H54 (cell line): ENCODE results near the gene RIPOR3.
"Not testable (repeated sequence)": the region's sequence is repeated elsewhere in the genome, so short reads cannot be mapped to it uniquely, and the experiment has no call there.

ENCODE experiments used
- DNase-seq: peaks from one replicate; pipeline ENCODE4 v3.0.0; 2011; ENCODE audit warnings: low spot score, mixed read lengths; ENCODE audit not compliant: insufficient read length
- FAIRE-seq: peaks from 3 replicates; lab custom pipeline; 2011; peaks lifted over from hg19 to GRCh38; lab: Jason Lieb, UNC
- POLR2A ChIP-seq: IDR thresholded peaks from 2 replicates; pipeline ENCODE4 v1.6.1; 2011; ENCODE audit warnings: low read depth, mild to moderate bottlenecking, low read length

RIPOR3 gene

GRCh38 chr20:50605136-50605535 lies 86.2 kb downstream of the RIPOR3 start:
- FAIRE-seq (no peak), DNase-seq (no peak)
- no peak for TF ChIP-seq POLR2A

DNA sequence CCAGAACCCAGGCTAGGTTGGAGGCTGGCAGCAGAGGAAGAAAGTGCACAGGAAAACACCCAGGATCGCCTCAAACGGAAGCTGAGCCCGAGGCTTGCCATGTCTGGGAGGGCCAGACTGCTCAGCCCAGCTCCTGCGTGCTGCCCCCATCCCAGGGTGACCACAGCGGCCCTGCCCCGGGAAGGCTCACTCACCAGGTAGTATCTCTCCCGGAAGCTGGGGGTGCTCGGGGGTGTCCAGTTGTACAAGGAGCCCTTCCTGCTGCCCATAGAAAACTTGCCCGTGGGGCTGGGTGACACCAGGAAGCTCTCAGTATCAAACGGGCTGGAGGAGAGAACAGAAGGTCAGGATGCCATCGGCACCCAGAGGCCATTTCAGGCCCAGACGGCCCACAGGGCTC lies 86.9 kb downstream of the RIPOR3 start:
- no peak for TF ChIP-seq POLR2A
- DNase-seq (no peak), FAIRE-seq (no peak)

DNA sequence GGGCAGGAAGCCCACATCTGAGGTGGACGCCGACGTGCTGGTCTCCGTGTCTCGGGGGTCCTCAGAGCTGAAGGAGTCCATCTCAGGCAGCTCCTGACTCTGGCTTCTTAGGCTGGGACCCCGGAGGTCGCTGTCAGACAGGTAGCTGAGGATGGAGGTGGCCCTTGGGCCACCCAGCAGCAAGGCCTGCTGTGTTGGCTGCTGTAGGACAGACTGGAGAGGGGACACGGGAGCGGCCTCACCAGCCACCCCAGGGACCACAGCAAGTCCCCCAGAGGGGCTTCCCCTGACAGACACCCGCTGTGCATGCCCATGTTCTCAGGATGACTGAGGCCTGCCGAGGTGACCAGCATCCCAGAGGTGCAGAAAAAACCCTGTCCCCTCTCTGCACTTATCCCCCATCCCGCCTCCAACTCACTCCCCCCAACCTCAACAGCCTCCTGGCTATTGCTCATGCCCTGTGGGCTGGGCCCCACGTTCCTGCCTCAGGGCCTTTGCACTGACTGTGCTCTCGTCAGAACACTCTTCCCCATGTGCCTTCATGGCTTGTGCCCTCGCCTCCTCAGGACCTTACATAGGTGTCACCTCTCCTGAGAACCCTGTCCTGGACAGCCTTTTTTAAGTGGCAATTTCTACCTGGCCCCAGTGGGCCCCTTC lies 88.8 kb downstream of the RIPOR3 start:
- no peak for TF ChIP-seq POLR2A
- no peak for DNase-seq
- FAIRE-seq: no peak

DNA sequence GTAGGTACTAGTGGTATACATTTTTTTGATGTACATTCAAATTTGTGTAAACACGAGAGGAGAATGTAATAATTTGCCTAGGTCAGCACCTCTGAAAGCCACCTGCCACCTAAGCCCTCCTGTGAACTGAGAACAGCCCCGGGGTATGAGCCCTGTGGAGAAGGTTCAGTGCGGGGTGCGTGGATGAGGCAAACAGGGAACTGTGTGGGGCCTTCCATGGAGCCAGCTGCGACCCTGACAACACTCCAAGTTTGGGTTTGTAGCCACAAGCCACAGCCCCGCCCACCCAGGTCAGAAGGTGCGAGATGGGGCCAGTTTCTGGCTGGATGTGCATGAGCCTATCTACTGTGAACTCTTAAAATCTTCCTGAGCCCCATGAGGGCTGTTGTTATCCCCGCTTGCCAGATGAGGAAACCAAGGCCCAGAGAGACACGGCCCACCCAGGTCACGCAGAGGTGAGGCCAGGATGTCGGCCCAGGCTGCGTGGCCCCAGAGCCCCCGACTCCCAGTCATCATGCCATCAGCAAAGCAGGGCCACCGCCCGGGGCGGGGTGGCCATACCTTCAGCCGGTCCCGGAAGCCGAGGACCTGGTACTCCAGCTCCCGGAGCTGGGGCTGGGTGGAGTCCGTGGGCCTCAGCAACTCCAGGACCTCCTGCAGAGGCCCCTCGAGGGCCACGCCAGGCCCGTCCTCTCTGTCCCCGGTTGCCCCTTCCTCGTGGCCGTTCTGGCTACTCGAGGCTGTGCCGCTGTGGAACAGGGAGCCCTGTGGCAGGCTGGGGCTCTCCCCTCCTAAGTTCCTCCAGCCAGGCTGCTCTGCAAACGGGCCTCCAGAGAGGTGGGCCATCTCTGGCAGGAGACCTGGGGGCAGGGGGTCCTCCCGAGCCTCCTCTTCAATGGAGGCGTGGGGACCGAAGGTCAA lies 89.6 kb downstream of the RIPOR3 start:
- no peak for TF ChIP-seq POLR2A
- FAIRE-seq (no peak), DNase-seq (no peak)

DNA sequence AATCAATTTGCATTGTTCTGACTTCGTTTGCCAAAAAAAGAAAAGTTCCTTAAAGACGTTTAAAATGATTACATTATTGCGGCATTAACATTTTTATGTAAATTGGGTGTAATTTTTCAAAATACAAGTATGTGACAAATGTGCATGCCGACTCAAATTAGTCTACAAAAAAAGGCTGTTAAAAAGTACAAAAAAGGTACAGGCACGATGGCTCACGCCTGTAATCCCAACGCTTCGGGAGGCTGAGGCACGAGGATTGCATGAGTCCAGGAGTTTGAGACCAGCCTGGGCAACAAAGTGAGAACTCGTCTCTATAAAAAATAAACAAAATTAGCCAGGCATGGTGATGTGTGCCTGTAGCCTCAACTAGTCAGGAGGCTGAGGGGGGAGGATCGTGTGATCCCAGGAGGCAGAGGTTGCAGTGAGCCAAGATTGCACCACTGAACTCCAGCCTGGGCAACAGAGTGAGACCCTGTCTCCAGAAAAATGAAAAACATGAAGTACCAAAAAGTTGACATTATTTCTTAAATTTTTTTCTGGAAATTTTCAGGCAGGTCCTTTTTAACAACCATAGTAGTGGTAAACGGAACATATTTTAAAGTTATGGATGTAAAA lies 91.0 kb downstream of the RIPOR3 start:
- no peak for FAIRE-seq
- DNase-seq: no peak
- no peak for TF ChIP-seq POLR2A

DNA sequence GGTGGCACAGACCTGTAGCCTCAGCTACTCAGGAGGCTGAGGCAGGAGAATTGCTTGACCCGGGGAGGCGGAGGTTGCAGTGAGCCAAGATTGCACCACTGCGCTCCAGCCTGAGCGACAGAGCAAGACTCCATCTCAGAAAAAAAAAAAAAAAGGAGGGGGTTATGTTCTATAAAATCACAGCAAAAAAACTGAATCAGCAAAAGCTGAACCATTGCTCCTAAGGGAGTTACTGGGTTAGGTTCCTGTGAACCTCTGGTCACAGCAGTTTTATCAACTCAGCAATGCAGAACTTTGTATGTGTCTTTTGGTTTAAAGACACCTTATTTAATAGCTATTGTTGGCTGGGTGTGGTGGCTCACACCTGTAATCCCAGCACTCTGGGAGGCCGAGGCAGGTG lies 92.6 kb downstream of the RIPOR3 start:
- FAIRE-seq, DNase-seq: not testable (repeated sequence)

DNA sequence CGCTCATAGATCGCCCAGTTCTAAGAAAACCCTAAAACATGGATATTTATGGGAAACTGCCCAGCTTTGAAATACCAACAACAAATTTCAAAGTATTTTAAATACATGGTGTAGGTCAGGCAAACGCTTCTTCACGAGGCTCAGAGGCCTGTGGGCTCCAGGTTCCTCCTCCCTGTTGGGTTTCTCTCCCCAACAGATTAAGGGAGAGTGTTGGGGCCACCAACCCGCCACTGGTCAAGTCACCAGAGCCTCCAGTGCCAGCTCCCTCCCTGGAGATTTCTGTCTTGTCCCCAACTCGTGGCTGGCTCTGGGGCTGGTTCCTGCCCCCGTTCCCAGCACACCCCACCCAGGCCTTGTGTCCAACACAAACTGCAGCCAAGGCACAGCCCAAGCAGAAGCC lies 93.3 kb downstream of the RIPOR3 start:
- TF ChIP-seq POLR2A: no peak
- no peak for DNase-seq
- no peak for FAIRE-seq

DNA sequence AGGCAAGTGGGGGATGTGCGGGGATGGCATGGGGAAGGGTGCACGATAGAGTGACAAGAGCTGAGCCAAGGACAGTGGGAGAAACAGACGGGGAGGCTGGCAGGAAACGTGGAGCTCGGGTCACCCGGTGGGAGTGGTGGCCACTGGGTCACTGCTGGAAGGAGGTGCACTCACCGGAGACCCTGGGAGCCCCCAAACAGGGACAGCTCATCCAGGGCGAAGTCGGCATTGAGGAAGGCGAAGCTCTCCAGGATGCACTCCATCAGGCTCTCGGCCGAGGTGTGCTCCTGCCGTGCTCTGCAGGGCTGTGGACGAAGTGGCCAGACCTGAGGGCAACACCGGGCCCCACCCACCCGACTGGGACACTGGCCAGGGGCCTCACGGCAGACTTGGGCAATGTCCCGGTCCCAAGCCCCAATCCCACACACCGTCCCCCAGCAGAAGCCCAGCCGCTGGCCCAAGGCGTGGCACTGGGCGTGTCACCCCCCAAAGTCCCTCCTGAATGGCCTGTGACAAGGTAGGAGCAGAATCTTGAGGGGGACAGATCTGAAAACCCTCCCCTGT lies 93.9 kb downstream of the RIPOR3 start:
- no peak for TF ChIP-seq POLR2A
- DNase-seq (no peak), FAIRE-seq (no peak)

- DNase-seq (no peak), FAIRE-seq (no peak)
- no peak for TF ChIP-seq POLR2A
These were observed 94.7 kb downstream of the RIPOR3 start for GRCh38 chr20:50596694-50597021.

- DNase-seq (no peak), FAIRE-seq (no peak)
- no peak for TF ChIP-seq POLR2A
These were observed 95.2 kb downstream of the RIPOR3 start for GRCh38 chr20:50595988-50596693.

DNA sequence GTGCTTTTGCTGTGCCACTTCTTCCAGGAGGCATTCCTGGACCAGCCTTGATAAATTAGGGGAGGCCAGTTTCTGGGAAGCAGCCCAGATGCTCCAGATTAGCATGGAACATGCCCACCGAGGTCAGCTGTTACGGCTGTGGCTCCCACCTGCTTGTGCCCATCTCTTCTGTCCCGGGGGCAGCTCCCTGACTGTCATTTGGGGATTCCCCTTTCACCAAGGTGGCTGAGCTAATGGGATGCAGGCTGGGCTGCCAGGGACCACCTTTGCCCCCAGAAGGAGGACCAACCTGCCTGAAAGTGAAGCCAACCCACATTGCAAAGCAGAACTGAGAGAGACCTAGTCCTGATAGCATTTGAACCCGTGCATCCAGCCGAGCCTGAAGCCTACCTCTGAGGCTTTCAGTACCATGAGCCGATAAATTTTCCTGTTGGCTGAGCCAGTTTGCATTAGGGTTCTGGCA lies 95.9 kb downstream of the RIPOR3 start:
- no peak for DNase-seq
- no peak for FAIRE-seq
- no peak for TF ChIP-seq POLR2A

DNA sequence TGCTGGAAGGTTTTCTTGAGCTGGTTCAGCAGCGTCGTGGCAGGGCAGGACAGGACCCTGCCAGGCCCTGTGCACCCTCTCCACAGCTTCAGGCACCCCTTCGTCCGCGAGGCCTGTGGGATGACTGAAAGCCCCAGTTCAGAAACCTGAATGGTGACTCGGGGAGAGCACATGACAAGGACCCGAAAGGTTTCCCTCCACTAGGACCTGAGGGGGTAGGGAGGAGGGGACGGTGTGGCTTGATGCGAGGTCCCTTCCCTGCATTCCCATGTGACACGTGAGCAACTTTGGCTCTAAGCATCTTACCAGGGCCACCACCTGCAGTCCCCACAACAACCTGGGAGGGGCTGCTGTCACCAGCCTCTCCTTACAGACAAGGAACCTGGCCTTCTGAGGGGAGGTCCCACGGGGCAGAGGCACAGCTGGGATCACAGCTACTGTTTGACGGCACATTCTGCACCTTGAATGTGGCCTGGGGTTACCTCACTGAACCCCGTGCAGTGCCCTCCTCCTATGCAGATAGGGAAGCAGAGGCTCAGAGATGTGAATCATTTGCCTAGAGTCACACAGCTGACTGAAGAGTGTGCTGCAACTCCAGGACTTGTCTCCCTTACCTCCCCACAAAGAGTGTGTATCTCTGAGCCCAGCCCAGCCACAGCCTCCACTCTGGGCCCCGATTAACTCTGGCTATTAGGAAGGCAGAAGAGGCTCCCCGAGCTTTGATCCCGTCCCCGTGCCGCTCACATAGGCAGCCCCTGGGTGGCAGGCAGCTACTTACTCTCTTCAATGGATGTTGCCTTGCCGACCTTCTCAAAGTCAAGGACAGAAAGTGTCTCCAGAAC lies 96.5 kb downstream of the RIPOR3 start:
- DNase-seq (no peak), FAIRE-seq (no peak)
- TF ChIP-seq POLR2A: 0 out of 2 replicates have a peak, but pooled peaks have one; percentile 3

GRCh38 chr20:50594231-50594590 lies 97.1 kb downstream of the RIPOR3 start:
- DNase-seq: no peak
- TF ChIP-seq POLR2A: no peak
- FAIRE-seq: no peak
